Vagina (tissue), 2 donors: Measurements from ENCODE around the gene GALNT2. TPM values are rescaled to one million over a fixed set of nuclear protein-coding genes. Genes with fewer than 3 reads are reported as not detected.

Experiments
- DNase-seq, 2 donors: peaks; one replicate each; pipeline ENCODE4 v3.0.0-alpha.2; 2017; ENCODE audit errors: extremely low spot score in 2 of 2
- H3K27ac ChIP-seq: fragments of 200-600 bp; sonication (generic); one replicate; pipeline ENCODE4 v1.5.1; 2019
- H3K27me3 ChIP-seq: fragments of 200-600 bp; sonication (generic); one replicate; pipeline ENCODE4 v1.5.1; 2019
- H3K36me3 ChIP-seq, 2 donors: fragments of 200-600 bp; sonication (generic); one replicate each; pipeline ENCODE4 v1.5.1; 2017 to 2019
- H3K4me1 ChIP-seq: fragments of 200-600 bp; sonication (generic); one replicate; pipeline ENCODE4 v1.5.1; 2019
- H3K4me3 ChIP-seq, 2 donors: fragments of 200-600 bp; sonication (generic); 1 replicate in 1 of 2; 2 replicates in 1 of 2; pipeline ENCODE4 v1.5.1; 2016 to 2019
- H3K9me3 ChIP-seq: fragments of 200-600 bp; sonication (generic); one replicate; pipeline ENCODE4 v1.5.1; 2019
- POLR2A ChIP-seq, 2 donors: fragments of 450-650 bp; IDR thresholded peaks; one replicate each; pipeline ENCODE4 v1.6.1; 2017; ENCODE audit warnings: antibody characterized with exemption in 2 of 2, mild to moderate bottlenecking in 2 of 2, moderate library complexity in 2 of 2
- POLR2AphosphoS5 ChIP-seq, 2 donors: sonication (generic); formaldehyde crosslinking; IDR thresholded peaks; one replicate each; pipeline ENCODE4 v1.9.0; 2017; ENCODE audit warnings: antibody characterized with exemption in 2 of 2, mild to moderate bottlenecking in 2 of 2, low read depth in 1 of 2; ENCODE audit not compliant: insufficient read depth in 1 of 2
- intact Hi-C: fragments of 100-400 bp; cut with DNase I; formaldehyde crosslinking; loops from one replicate; pipeline ENCODE4 v1.15.1; 2023
- total RNA-seq: library from RNA; depleted of rRNA; stranded (reverse); fragments of >200 nt; gene quantifications from one replicate; pipeline ENCODE4 v1.2.3, GENCODE V29; 2016
- TF ChIP-seq, protein P1 (sequence below), 3 experiments: fragments of 450-650 bp in 2 of 3; fragments of 200-600 bp in 1 of 3; sonication (generic) in 1 of 3; IDR thresholded peaks; one replicate each; pipeline ENCODE4 v1.5.1; 2017 to 2019; ENCODE audit warnings: antibody characterized with exemption in 3 of 3, mild to moderate bottlenecking in 2 of 3, moderate library complexity in 2 of 3

Gene GALNT2
- total RNA-seq, 1 donor from 2014 or later, result 51.6 TPM

GRCh38 chr1:230123280-230124185, 56.5 kb downstream of the GALNT2 start:
- Histone ChIP-seq H3K27ac (no peak overlapping the region), H3K9me3 (no peaks in the 10 kb centered on the region), H3K36me3 (no peaks in the 10 kb centered on the region), H3K4me3 (no peak overlapping the region), H3K4me1 (peaks cover 40% of the 10 kb centered on the region), H3K27me3 (no peaks in the 10 kb centered on the region)
- TF ChIP-seq, protein P1, sequence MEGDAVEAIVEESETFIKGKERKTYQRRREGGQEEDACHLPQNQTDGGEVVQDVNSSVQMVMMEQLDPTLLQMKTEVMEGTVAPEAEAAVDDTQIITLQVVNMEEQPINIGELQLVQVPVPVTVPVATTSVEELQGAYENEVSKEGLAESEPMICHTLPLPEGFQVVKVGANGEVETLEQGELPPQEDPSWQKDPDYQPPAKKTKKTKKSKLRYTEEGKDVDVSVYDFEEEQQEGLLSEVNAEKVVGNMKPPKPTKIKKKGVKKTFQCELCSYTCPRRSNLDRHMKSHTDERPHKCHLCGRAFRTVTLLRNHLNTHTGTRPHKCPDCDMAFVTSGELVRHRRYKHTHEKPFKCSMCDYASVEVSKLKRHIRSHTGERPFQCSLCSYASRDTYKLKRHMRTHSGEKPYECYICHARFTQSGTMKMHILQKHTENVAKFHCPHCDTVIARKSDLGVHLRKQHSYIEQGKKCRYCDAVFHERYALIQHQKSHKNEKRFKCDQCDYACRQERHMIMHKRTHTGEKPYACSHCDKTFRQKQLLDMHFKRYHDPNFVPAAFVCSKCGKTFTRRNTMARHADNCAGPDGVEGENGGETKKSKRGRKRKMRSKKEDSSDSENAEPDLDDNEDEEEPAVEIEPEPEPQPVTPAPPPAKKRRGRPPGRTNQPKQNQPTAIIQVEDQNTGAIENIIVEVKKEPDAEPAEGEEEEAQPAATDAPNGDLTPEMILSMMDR (IDR thresholded peaks at IDR 0.05), result no peak
- TF ChIP-seq POLR2AphosphoS5 (IDR thresholded peaks at IDR 0.05; ENCODE audit: insufficient read depth in 1 of 2, low read depth in 1 of 2), result no peak
- no peak for TF ChIP-seq POLR2A (IDR thresholded peaks at IDR 0.05)
- intact Hi-C loops, result no loop called here
- no peak for DNase-seq

GRCh38 chr1:230124186-230125128, 57.4 kb downstream of the GALNT2 start:
- Histone ChIP-seq H3K4me3 (no peak overlapping the region), H3K9me3 (no peaks in the 10 kb centered on the region), H3K27ac (no peak overlapping the region), H3K36me3 (no peaks in the 10 kb centered on the region), H3K27me3 (no peaks in the 10 kb centered on the region), H3K4me1 (peaks cover 47% of the 10 kb centered on the region)
- TF ChIP-seq, protein P1 (IDR thresholded peaks at IDR 0.05), result no peak
- TF ChIP-seq POLR2A (IDR thresholded peaks at IDR 0.05), result no peak
- TF ChIP-seq POLR2AphosphoS5 (IDR thresholded peaks at IDR 0.05; ENCODE audit: insufficient read depth in 1 of 2, low read depth in 1 of 2), result no peak
- no peak for DNase-seq
- intact Hi-C loops, result no loop called here

DNA sequence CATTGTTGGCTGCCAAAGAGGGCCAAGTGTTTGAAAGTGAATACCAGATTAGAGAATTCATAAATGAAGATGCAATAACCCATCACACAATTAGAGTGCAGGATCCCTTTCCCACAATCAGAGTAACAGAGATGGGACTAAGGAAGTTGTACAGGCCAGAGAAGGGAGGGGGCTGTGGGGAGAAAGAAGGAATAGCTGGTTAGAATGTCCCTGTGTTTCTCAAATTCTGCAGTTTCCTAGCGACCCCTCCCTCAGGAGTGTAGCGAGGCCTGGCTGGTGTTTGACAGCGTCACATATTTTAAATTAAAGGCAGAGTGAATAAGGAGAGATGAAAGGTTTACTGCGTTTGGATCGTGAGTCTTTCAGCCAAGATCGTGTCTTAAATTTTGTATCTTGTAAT, 58.1 kb downstream of the GALNT2 start:
- TF ChIP-seq POLR2AphosphoS5 (IDR thresholded peaks at IDR 0.05; ENCODE audit: insufficient read depth in 1 of 2, low read depth in 1 of 2) (no peak), POLR2A (IDR thresholded peaks at IDR 0.05) (no peak)
- TF ChIP-seq, protein P1 (IDR thresholded peaks at IDR 0.05), result no peak
- Histone ChIP-seq H3K9me3 (no peaks in the 10 kb centered on the region), H3K27me3 (no peaks in the 10 kb centered on the region), H3K27ac (no peak overlapping the region), H3K4me3 (no peak overlapping the region), H3K36me3 (no peaks in the 10 kb centered on the region), H3K4me1 (peaks cover 42% of the 10 kb centered on the region)
- intact Hi-C loops, result no loop called here
- no peak for DNase-seq

GRCh38 chr1:230125640-230126528, 58.8 kb downstream of the GALNT2 start:
- no peaks in the 10 kb centered on the region for H3K9me3 ChIP-seq
- intact Hi-C loops, result no loop called here
- H3K36me3 ChIP-seq, result no peaks in the 10 kb centered on the region
- no peaks in the 10 kb centered on the region for H3K27me3 ChIP-seq
- no peak for TF ChIP-seq POLR2AphosphoS5 (IDR thresholded peaks at IDR 0.05; ENCODE audit: insufficient read depth in 1 of 2, low read depth in 1 of 2)
- TF ChIP-seq, protein P1 (IDR thresholded peaks at IDR 0.05), result no peak
- TF ChIP-seq POLR2A (IDR thresholded peaks at IDR 0.05), result no peak
- DNase-seq, result no peak
- H3K4me3 ChIP-seq, result no peak overlapping the region
- H3K27ac ChIP-seq, result no peak overlapping the region
- peaks cover 37% of the 10 kb centered on the region for H3K4me1 ChIP-seq
